DMS114 treated with DMSO at 0.1 percent for 48 hours (cell line): ENCODE data around the gene INTS4.
"Not testable (repeated sequence)": the region's sequence is repeated elsewhere in the genome, so short reads cannot be mapped to it uniquely, and the experiment has no call there.

ENCODE experiments used
- DNase-seq: peaks from one replicate; lab custom pipeline; 2025; ENCODE audit not compliant: unreplicated experiment; lab: John Stamatoyannopoulos, UW

Gene INTS4

GRCh38 chr11:77884186-77884828 lies 110.2 kb downstream of the INTS4 start:
- DNase-seq: no peak

DNA sequence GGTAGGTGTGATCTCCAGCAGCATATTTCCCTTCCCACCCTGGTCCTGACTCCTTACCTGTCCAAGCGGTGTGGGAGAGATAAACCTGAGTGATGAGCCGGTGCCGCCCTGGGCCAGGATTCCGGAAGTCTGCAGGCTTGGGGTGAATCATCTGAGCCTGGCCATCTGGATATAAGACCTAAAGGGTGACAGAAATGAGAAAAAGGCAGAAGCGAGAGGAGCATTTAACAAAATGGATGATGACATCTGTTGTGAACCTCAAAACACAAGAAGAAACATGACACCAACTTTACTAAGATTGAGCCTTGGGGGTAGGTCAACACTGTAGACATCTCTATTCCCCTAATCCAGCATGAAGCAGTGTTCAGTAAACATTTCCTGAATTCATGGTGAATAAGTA lies 110.7 kb downstream of the INTS4 start:
- no peak for DNase-seq

DNA sequence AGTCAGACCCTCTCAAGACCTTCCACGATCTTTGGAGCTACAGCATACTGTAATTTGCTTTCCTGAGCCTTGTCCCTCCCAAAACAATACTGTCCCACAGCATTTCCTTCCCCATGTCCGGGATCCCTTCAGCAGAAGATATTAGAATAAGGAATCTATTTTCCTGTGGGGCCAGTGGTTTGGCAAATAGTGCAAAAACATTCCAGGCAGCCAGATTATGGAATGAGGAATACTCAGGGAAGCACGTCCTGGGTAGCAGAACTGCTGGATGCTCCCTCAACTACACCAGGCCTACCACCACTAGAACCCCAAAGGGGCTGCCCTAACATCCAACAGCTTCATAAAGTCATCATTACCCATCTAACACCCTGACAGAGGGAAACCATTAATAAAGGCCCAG lies 112.1 kb downstream of the INTS4 start:
- DNase-seq: no peak

GRCh38 chr11:77879218-77879617 lies 115.2 kb downstream of the INTS4 start:
- no peak for DNase-seq

DNA sequence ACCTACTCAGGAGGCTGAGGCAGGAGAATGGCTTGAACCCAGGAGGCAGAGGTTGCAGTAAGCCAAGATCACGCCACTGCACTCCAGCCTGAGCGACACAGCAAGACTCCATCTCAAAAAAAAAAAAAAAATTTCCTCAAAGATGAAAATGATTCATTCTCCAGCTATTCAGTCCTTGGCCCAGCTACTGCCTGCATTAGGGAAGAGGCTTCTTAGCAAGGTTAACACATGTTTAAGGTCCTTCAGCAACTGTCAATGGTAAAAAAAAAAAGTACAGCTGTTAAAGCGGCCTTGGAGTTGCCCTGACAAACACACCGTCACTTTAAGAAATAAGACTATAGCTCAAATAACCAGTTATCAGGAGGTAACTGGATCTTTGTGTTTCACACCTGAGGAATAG lies 116.2 kb downstream of the INTS4 start:
- not testable (repeated sequence) for DNase-seq

DNA sequence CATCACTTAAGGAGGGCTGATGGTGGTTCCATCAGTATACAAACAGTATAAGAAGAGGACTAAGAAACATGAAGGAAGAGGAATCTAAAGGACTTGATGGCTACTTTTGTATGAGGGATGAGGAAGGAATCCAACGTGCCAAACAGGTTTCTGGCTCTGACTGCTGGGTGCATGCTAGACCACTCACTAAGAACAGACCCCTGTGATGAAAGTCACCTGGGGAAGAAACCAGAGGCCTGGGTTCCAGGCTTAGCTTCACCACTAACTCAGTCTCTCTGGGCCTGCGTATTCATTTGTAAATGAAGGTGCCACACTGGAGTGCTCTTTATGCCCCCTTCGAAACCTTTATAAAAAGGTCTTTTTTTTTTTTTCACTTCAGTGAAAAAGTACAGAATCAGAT lies 118.4 kb downstream of the INTS4 start:
- DNase-seq: no peak

DNA sequence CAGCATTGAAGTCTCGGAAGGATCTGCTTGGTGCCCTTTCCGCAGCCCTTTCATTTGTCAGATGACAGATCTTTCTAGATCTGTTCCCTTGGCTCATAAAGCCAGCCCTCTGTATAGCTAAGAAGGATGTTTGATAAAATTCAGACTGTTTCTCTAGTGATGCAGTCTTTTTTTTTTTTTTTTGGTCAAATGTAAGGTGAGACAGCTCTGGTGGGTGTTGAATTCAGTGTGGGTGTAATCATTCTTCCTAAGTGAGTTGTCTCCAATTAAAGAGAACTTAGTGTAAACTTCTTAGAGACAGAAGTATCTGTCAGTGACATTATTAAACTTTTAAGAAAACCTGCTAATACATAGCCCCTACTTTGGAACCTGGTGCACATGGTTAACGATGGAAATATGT lies 120.3 kb downstream of the INTS4 start:
- no peak for DNase-seq

- DNase-seq: no peak
Measured at GRCh38 chr11:77873345-77873744, 121.1 kb downstream of the INTS4 start.

DNA sequence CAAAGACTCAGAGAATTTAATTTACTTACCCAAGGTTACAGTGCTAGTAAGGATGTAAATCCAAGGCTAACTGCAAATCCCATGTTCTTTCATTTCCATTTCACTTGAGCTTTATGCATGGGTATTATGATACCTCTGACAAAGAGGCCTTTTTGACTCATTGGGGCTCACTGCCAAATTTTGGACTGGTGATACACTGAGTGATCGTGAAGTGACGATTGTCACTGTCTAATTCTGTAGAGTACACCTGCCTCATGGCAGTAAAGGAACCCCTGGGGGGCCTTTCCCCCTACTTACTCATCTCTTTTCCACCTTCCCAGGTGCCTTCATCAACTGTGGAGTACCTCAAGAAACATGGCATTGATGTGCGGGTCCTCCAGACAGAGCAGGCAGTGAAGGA lies 122.6 kb downstream of the INTS4 start:
- no peak for DNase-seq

- no peak for DNase-seq
Measured at GRCh38 chr11:77868744-77869143, 125.7 kb downstream of the INTS4 start.

- DNase-seq: no peak
Measured at GRCh38 chr11:77866336-77866735, 128.1 kb downstream of the INTS4 start.

DNA sequence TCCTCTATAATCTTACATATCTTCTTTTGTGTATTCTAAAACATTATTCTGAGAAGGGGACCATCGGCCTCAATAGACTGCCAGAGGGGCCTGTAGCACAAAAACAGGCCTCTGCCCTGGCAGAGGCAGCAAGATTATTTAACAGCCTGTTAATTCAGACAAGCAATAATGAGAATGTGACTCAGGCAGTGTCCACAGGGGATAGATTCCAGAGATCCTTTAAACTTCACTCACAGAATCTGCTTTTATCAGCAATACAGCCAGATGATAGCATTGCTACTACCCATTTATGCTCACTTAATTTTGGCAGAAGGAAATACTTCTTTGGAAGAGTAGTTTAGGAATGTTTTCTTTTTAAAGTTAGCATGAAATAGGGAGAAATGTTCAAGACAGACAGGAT lies 128.7 kb downstream of the INTS4 start:
- no peak for DNase-seq

- DNase-seq: not testable (repeated sequence)
Measured at GRCh38 chr11:77861444-77861843, 133.0 kb downstream of the INTS4 start.

GRCh38 chr11:77857906-77858457 lies 136.5 kb downstream of the INTS4 start:
- DNase-seq: not testable (repeated sequence)

DNA sequence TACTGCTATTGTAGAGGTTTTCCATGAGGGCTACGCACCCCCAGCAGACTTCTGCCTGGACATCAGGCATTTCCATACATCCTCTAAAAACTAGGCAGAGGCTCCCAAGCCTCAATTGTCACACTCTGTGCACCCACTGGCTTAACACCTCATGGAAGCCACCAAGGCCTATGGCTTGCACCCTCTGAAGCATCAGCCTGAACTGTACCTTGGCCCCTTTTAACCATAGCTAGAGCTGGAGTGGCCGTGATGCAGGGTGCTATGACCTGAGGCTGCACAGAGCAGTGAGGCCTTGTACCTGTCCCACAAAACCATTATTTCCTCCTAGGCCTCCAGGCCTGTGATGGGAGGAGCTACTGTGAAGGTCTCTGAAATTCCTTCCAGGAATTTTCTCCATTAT lies 139.6 kb downstream of the INTS4 start:
- no peak for DNase-seq

- DNase-seq: no peak
Measured at GRCh38 chr11:77851503-77851902, 143.0 kb downstream of the INTS4 start.

GRCh38 chr11:77843700-77844099 lies 150.8 kb downstream of the INTS4 start:
- DNase-seq: not testable (repeated sequence)

DNA sequence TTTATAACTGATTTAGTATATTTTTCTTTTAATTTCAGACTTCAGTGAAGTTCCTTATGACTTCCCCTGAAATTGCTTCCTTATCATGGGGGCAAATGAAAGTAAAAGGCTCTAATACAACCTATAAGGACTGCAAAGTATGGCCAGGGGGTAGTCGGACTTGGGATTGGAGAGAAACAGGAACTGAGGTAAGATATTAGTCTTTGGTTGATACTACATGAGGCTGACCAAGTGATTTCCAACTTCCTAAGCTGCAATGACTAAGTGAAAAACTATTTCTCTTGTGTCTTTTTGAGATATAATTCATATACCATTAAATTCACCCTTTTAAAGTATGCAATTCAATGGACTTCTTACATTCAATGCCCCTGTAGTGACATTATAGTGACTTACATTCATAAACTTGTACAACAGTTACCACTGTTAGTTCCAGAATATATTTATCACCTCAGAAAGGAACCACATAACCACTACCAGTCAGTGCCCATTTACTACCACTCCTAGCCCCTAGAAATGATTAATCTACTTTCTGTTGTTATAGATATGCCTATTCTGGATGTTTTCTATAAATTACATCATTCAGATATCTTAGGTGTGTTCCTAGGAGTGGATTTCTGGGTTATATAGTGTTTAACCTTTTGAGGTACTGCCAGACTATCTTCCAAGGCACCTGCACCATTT lies 151.9 kb downstream of the INTS4 start:
- DNase-seq: no peak

DNA sequence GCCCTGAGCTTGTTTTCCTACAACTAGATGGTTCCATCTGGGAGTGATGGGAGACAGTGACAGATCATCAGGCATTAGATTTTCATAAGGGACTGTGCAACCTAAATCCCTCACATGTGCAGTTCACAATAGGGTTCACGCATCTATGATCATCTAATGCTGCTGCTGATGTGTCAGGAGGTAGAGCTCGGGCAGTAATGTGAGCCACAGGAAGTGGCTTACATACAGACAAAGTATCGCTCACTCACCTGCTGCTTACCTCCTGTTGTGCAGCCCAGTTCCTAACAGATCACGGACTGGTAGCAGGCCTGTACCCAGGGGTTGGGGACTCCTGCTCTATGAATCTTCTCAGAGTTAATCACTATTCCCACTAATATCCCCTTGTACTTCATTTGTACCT lies 161.2 kb downstream of the INTS4 start:
- DNase-seq: no peak

GRCh38 chr11:77828926-77829325 lies 165.5 kb downstream of the INTS4 start:
- no peak for DNase-seq
